ELF-1 (cell line): ENCODE measurements around the gene TMEM107.

Source experiments
- DNase-seq: peaks from one replicate; pipeline ENCODE4 v3.0.0-alpha.2; 2016; ENCODE audit warnings: low read depth, low spot score

Gene TMEM107

DNA sequence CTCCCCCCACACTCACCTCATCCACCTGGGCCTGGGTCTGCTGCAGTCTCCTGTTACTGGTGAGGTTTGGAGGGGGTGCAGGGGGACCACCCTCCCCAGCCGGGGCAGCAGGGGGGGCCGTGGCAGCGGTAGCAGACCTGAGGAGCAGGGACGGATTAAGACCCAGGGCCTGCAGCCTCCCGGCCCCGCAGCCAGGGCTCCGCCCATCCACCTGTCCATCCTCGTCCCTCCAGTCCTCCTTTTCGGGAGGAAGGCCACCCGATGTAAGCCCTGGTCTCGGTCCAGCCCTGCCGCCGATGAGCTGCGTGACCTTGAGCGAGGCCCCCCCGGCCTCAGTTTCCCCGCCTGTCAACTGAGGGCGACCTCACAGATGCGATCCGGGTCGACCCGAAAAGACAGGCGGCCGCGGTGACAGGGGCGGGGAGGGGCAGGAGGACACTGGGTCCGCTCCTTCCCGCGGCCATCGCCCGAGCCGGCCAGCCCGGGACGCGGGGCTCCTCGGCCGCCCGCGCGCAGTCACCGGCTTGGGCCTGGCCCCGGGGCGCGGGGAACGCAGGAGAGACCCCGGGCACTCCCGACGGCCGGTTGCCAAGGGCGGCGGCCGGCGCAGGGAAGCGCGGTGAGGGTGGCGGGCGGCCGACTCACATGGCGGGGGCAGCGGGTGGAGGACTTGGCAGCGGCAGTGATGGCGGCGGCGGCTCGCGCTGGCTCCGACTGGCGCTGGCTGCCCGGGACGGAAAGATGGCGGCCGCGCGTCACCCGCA lies 13.8 kb downstream of the TMEM107 start, which contains the start of gene VAMP2:
Gene VAMP2, minus strand, starts transcription at position 716 of the 764 bp plus-strand sequence. Its CDS starts 69 bp downstream, at position 647.
- DNase-seq = peak; percentile 50

DNA sequence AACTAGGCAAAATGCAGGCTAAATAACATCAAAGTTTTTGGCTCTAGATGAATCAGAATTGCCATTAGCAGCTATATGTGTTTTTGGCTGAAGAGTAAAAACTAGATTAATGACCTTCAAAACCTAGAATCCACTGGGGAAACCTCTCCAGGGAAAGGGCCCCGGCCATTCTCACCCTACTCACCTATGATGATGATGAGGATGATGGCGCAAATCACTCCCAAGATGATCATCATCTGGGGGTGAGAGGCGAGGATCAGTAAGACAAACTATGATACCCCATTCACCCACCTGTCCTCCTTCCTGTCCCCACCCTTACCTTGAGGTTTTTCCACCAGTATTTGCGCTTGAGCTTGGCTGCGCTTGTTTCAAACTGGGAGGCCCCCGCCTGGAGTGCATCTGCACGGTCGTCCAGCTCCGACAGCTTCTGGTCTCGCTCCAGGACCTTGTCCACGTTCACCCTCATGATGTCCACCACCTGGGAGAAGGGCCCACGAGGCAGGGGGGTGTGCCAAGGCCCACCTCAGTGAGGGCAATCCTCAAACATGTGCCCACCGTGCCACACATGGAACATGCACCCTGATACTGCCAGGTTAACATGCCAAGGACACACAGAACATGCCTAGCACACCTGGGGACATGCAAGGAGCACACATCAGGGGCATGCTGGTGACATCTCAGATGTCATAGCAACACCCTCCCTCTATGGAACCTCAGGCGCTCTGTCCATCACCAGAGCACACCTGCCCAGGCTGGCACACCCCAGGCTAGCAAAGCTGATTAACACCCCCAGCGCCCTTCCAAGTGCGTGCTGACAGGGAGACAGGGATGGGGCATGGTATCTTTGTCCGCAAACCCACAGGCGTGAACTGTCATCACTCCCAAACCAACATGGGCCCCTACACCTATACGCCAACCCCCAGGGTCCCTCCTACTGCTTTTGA lies 14.6 kb downstream of the TMEM107 start:
- DNase-seq = no peak

DNA sequence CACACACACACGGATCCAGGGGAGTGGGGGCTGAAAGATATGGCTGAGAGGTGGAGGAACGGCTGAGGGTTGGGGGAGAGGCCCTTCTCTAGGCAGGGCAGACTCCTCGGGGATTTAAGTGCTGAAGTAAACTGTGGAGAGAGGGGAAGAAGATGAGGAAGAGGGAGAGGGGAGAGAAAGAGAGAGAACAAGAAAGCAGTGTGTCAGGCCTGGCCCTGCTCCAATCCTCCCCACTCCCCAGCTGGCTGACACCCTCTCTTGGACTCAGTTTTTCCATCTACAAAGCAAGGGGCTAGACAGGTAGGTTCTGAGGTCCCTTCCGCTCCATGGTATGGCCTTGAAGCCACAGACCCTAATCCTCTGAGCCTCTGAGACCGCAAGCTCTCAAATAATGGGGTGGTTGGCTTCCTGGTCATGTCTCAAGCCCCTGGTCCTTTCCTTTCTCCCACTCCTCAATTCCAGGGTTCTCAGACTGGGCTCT lies 15.4 kb downstream of the TMEM107 start:
- no peak for DNase-seq

DNA sequence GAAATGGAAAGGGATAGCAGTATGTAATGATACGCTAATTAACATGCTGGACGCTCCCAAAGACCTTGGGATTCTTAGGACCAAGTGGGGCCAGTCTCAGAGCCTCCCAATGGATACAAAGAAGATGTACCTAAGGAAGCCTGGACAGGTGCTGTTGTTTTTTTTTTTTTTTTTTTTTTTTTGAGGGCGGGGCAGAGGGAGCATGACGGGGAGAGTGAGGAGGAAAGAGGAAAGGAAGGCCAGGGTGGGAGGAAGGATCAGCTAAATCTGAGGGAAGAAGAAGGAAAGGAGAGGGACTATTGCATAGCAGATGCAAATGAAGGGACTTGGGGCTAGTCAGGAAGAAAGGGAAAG lies 16.0 kb downstream of the TMEM107 start:
- DNase-seq = no peak

DNA sequence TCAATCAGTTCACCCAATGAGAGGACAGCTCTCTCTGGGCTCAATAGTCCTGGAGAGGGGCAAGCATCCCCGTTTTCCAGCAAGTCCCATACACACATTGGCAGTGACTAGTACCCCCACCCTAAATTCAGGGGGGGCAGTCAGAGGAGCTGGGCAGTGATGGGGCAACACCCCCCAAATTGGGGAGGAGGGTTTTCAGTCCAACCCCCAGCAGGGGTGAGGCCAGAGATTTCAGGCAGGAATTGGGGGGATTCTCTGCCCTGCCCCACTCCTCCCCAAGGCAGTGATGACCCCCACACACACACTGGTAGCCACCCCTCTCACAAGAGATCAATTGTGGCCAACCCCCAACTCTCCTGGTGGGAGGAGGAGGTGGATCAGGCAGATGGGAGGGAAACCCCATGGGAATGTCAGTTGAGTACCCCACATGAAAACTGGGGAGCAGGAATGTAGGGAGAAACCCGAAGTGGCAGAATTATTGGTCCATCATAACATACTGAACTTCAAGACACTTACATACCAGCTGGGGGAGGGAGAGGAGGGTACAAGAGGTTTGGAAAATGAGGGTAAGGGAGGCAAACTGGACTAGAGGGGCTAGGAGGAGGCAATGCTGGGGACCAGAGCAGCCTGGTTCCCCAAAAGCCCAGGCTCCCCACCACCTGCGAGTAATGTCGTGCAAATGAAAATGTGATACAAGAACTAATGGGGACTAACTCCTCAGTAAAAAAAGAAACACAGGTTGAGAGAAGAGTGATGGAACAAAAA lies 16.5 kb downstream of the TMEM107 start:
- no peak for DNase-seq

DNA sequence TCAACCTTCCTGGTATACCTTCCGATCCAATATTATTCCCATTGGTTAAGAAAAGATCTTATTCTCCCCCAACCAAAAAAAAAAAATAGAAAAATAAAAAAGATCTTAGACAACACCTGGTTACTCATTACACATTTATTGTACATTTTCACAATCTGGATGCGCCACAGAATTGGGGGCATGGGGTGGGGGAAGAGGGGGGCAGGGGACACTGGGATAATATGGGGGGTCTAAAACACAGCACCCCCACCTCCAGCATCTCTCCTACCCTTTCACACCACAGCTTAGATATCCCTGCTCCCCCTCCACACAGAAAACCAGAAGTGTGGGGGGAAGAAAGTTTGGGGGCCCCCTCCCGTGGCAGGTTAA lies 17.2 kb downstream of the TMEM107 start:
- DNase-seq = no peak

DNA sequence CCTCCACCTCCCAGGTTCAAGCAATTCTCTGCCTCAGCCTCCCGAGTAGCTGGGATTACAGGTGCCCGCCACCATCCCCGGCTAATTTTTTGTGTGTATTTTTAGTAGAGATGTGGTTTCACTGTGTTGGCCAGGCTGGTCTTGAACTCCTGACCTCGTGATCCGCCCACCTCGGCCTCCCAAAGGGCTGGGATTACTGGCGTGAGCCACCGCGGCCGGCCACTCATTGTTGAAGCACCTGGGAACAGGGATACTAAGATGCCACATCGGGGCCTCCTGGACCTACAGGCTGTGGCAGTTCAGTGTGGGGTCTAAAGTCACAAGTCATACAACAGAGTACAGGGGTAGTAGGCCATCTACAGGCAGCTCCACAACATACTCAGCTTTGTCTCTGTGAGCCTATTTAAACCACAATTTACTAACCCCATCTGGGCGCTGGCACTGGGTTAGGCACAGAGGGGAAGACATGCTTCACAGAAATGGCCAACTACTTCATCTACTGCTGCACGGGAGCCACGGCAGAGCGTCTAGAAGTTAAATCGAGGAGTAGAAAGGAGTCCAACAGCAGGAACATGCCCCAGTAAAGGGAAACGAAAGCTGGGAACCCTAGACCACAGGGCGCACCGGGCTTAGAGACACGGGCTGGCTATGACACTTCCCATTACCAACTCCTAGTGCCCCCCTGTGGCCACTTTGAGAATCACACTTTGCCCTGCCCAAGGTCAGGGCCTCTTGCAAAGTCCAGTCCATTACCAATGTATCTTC lies 17.7 kb downstream of the TMEM107 start:
- peak; percentile 93 for DNase-seq

DNA sequence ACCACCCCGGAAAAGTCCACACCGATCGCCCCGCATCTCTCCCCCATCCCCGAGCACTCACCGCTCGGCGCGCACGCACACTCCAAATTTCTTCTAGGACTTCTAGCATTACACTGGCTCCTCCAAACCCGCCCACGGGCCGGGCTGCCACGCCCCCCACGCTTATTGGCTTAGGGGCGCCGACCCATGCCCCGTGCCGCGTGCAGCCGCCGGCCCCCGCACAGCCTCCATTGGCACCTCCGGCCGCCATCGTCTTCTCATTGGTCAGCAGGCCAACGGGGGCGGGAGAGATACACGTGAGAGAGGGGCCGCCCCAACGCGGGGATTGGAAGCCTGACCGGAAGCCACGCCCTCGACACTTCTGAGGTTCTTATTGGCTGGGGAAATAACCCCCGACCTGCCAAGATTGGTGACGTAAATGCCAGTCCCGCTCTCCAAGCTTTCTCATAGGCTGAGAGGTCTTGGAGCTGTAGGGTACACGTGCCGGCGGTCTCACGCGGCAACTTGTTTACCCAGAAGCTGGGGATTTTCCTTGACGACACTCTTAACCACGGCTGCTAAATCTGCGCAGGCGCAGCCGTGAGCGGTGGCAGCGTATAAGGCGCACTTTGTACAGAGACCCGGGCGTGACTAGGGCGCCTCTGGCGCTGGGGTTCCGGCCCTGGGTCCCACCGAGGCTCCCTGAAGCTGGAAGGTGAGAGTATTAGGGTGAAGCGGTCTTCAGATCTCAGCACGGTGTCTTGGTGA lies 19.8 kb downstream of the TMEM107 start:
- peak; percentile 100 for DNase-seq

DNA sequence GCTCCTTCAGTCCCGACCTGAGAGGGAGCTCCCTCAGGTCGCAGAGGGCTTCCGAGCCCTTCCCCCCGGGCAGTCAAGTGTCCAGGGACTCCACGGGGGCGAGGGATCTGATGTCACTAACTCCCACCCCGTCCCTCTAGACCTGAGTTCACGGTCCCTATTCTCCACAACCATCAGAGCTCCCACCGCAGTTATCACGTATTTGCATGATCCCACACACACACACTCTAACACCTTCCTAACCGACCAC lies 20.3 kb downstream of the TMEM107 start:
- no peak for DNase-seq

DNA sequence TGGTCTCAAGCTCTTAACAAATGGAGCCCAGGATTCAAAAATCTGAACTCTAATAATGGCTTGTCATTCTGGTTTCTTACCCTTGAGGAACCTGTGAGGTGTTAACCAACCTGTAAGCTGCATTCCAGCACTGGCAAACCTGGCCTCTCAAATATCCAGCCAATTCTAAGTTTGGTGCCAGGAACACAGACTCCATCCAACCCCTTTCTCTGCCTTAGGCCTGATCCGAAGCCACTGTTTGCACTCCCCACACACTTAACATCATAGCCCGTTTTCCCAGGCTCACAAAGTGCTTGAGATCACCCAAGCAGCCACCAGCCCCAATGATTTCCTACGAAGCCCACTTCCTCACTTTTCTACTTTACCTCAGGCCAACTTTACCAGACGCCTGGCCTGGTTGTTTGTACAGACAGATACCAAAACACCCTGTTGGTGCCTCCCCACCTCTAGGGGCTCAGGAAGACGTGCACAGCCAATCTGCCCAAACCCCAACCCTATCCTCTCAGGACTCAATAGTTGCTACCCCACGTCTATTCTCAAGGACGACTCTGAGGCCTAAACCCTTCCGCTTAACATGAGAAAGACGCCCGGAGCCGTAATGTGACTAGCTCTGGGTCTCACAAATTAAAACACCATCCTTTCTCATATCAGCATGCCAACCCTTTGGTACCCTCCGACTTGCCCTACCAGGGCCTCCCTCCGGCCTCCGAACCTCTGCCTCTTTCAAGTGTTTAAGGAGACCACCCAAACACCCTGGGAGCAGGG lies 20.8 kb downstream of the TMEM107 start:
- DNase-seq = peak; percentile 53

DNA sequence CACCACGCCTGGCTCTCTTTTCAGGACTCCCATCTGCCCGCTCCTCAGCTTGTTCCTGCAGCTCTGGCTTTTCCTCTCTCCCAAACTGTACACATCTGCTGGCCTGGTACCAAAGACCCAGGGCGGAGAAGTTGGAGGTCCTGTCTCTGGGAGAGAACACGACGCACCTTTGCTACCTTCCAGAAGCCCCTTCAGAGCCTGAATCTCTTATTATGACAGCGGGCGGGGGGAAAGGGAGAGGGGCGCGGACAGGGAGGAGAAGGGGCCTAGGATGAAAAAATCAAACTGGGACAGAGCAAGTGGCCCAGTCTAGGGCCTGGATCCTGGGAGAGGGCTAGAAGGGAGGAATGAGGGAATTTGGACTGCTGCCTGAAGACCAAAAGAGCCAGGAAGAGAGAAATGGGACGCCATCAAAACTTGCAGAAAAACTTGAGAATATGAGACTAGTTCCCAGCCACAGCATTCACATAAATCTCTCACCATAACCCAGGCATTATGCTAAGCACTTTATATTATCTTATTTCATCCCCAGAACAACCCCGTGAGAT lies 21.5 kb downstream of the TMEM107 start:
- no peak for DNase-seq

DNA sequence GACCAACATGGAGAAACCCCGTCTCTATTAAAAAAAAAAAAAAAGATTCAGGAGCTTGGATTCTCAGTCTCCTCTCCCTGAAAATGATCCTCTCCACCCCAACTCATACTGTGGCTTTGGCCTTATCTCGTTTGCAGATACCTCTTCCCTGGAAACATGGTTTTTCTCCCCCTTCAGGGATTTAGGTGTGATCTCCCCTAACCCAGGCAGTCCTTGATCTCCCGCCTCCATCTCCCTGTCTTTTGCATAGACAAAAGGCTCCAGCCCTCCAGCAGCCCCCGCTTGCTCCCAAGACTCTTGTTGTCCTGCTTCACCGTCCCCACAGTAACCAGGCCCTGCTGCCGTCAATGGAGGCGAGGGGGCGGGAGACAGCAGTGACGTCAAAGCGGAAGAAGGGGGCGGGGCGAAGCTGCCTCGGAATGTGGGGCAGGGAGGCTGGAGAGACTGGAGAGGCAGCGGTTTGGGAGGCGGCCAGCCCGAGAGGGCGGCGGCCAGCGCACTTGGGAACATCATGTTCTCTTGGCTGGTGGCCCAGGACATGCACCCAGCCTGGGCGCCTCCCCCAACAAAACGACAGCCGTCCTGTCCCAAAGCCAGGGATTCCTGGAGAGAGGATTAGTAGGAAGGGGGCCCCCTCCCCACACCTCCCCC lies 22.1 kb downstream of the TMEM107 start:
- DNase-seq = peak; percentile 97

DNA sequence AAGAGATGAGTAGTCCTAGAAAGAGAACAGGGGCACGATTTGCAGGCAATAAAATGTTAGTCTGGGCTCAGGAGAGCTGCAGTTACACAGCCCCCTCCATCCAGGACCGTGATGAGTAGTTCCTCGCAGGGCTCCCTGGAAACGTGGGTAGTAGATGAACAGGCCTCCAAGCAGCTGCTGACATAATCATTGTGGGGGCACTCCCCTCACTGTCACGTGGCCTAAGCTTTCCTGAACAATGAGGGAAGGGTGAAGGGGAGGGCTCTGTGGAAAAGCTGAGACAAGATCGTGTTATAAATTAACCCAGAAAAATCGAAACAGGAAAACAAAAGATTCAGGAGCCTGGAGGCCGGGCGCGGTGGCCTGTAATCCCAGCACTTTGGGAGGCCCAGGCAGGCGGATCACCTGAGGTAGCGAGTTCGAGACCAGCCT lies 22.6 kb downstream of the TMEM107 start:
- peak; percentile 46 for DNase-seq

DNA sequence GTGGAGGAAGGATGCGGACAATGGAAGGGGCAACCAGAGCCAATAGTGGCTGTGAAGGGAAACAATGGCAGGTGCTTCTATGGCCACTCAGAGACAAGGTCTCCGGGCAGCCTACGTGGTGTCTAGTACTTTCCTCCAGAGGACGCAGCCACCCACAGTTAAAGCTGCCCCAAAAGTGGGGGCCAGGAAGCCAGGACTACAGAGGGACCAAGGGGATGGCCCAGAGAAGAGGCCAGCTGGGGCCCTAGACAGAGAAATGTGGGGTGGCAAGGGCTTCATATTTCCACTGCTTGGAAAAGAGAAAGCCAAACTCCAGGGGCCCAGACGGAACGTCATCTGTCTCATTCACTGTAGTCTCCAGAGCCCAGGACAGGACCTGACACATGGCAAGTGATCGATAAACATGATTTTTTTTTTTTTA lies 23.1 kb downstream of the TMEM107 start:
- no peak for DNase-seq

DNA sequence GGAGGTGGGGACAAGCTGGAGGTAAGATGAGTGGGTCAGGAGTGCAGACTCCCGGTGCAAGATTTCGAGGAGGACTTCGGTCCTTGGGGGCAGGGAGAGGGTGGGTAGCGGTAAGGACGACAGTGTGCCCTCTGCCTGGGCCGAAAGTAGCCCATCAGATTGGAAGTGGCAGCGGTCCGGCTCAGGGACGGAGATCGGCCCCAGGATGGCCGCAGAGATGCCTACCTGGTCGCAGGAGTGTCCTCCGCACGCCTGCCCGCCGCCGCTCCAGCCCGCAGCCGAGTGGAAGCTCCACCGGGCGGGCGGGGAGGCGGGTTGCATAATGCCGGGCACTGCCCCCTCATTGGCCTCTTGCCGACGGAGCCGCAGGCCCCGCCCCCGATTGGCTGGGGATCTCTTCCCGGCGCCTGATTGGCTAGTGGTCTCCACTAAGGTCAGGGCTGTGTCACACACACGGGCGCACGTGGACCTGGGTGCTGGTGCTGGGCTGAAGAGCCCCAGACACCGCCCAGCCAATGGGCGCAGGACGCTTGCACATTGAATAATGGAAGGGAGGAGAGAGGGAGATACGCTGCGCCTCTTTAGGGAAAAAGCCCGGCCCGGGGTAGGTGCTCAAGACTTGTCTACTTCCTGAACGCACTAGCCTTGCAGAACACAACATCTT lies 23.9 kb downstream of the TMEM107 start, which contains the start of gene PER1:
Gene PER1, minus strand, starts transcription at position 293 of the 664 bp plus-strand sequence. CDS start 1,698 bp downstream, outside the sequence.
- DNase-seq = peak; percentile 95

DNA sequence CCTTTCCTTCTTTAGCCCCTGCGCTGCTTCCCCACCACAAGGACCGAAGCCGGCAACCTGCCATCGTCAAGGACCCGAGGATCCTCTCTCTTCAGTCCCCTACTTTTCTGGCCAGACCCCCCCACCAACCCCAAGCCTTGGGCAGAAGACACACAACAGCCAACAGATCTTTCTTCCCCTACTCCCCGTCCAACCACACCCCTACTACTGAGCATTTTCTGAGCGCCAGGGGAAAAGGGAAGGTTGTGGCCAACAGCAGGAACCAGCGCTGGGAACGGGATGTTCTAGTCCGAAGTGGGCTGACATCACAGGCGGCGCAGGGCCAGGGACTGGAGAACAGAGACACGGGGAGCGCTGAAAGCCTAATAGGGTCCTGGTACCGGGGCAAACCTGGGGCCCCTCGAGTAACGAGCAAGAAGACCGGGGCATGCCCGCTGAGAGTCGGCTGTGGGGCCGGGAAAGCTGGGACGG lies 24.5 kb downstream of the TMEM107 start:
- DNase-seq = peak; percentile 43

DNA sequence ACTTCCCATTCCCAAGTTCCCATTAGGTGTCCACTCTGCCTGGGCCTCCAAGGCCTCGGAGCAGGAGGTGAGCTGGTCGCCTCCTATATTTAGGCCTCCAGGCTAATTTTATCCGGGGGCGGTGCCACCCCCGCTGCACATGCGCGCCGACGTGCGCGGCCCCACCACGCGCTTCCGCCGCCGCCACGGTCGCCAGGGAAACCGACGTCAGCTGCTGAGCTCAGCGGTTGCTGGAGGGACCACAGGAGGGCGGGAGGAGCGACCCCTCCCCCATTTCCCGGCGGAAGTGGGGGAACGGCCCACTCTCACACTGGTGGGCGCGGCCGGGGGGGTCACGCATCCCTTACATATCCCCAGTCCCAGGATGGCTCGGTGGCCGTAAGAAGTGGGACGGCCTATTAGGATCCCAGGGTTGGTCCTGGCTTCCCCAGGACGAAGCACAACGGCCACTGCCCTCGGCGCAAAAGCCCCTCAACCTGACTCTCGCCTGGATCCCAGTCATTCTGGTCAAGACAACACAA lies 25.0 kb downstream of the TMEM107 start:
- peak; percentile 88 for DNase-seq
